HPDE6-E6E7 (cell line): Measurements from ENCODE around the gene CCNF.
"Not testable (repeated sequence)": the region's sequence is repeated elsewhere in the genome, so short reads cannot be mapped to it uniquely, and the experiment has no call there.

Experiments
- DNase-seq: peaks from one replicate; pipeline ENCODE4 v3.0.0; 2011; ENCODE audit warnings: missing footprints; ENCODE audit errors: extremely low spot score

The CCNF gene

DNA sequence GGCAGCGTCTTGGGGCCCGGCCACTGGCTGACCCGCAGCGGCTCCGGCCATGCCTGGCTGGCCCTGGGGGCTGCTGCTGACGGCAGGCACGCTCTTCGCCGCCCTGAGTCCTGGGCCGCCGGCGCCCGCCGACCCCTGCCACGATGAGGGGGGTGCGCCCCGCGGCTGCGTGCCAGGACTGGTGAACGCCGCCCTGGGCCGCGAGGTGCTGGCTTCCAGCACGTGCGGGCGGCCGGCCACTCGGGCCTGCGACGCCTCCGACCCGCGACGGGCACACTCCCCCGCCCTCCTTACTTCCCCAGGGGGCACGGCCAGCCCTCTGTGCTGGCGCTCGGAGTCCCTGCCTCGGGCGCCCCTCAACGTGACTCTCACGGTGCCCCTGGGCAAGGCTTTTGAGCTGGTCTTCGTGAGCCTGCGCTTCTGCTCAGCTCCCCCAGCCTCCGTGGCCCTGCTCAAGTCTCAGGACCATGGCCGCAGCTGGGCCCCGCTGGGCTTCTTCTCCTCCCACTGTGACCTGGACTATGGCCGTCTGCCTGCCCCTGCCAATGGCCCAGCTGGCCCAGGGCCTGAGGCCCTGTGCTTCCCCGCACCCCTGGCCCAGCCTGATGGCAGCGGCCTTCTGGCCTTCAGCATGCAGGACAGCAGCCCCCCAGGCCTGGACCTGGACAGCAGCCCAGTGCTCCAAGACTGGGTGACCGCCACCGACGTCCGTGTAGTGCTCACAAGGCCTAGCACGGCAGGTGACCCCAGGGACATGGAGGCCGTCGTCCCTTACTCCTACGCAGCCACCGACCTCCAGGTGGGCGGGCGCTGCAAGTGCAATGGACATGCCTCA is 42.6 kb downstream of the CCNF start:
- DNase-seq: no peak

GRCh38 chr16:2472488-2472864 is 43.2 kb downstream of the CCNF start:
- DNase-seq: no peak

DNA sequence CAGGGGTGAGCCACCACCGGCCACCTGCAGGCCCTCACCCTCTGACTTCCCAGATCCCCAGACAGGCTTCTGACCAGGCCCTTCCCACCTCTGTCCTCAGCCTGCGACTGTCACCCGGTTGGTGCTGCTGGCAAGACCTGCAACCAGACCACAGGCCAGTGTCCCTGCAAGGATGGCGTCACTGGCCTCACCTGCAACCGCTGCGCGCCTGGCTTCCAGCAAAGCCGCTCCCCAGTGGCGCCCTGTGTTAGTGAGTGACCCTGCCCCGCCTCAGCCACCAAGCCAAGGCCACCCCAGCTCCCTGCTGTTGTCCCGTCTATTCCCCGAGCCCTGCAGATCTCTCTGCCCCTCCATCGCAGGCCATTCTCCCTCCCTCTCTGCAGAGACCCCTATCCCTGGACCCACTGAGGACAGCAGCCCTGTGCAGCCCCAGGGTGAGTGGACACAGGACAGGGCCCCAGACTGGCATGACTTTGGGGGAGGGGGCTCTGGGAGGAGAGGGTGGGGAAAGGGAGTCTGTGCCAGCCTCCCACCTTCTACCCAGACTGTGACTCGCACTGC is 43.7 kb downstream of the CCNF start:
- no peak for DNase-seq

- DNase-seq: no peak
Observed at GRCh38 chr16:2473446-2473926, 44.2 kb downstream of the CCNF start.

- peak; percentile 50 for DNase-seq
Observed at GRCh38 chr16:2473999-2474876, 45.0 kb downstream of the CCNF start.

DNA sequence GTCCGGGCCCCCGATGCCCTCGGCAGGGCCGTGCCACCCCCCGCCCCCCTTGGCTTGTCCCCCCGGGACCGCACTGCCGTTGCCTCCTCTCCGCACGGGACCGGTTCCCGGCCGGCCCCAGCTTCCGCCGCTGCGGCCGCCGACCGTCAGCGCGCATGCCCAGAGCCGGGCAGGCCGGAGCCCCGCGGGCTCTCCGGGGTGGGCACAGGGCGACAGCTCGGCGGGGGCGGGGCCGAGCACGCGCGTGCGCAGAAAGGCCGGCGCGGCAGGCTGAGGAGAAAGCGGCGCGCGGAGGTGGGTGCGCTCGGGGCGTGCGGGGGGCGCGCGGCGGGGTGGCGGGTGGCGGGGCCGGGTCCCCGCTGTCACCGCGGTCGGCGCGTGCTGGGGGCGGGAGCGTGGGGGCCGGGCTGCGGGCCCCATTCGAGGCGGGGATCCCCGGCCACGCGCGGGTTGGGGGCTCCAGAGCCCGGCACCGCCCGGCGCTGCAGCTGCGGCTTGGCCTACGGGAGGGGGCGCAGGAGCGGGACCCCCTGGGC is 45.7 kb downstream of the CCNF start, which contains the start of gene TBC1D24:
TSS of gene TBC1D24 (plus strand) at position 251 of the 536 bp plus-strand sequence. CDS start 21,022 bp downstream, outside the sequence.
- peak; percentile 96 for DNase-seq

- DNase-seq: no peak
Observed at GRCh38 chr16:2475413-2476344, 46.4 kb downstream of the CCNF start.

- DNase-seq: no peak
Observed at GRCh38 chr16:2476345-2476720, 47.1 kb downstream of the CCNF start.

- DNase-seq: no peak
Observed at GRCh38 chr16:2476741-2477140, 47.5 kb downstream of the CCNF start.

GRCh38 chr16:2477327-2477726 is 48.1 kb downstream of the CCNF start:
- no peak for DNase-seq

- DNase-seq: no peak
Observed at GRCh38 chr16:2478279-2478678, 49.0 kb downstream of the CCNF start.

- DNase-seq: not testable (repeated sequence)
Observed at GRCh38 chr16:2479996-2480395, 50.7 kb downstream of the CCNF start.

DNA sequence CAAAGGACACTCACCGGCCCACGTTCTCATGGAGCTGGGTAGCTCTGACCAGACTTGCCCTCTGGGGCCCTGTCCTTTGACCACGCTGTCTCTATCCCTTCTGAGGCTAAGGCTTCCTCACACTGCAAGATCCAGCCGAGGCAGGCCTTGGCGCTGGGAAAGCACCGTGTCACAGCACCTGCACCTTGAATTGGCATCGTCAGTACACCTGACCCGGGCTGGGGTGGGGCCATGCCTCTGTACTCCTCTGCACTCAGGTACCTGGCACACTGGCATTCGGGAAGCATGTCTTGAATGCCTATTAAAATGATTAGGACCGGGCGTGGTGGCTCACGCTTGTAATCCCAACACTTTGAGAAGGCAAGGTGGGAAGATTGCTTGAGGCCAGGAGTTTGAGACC is 51.7 kb downstream of the CCNF start:
- no peak for DNase-seq

DNA sequence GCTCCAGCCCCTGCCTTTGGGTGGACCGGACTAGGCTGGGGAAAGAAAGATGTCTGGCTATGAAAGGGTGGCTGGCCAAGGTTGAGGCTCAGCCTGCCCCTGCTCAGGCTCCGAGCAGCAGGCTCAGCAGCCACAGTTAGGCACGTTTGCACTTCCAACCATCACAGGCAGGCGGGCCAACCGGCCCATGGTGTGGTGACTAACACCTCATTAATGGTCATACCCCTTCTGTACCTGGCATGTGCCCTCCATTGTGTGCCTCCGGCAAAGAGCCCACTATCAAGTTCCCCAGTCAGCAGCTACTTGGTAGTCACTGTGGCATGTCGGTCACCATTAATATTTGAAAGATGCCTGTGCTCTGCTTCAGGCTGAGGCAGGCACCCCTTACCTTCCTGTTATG is 52.4 kb downstream of the CCNF start:
- no peak for DNase-seq

DNA sequence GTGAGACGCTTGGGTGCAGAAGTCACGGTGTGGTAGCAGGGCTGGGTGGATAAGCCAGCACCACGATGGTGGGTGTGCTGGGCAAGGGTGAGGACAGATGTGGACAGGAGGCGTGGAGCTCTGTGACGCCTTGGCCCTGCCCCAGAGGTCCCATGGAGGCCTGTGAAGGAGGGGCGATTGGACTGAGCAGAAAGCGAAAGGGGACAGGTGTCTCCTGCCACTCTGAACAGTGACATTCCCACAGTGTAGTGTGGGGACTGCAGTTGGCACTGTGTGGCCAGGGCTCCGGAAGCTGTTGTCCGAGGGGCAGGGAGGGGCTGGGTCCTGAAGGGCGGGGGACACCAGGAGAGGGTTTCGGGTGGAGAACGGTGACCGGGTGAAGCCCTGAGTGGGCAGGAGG is 53.0 kb downstream of the CCNF start:
- no peak for DNase-seq

DNA sequence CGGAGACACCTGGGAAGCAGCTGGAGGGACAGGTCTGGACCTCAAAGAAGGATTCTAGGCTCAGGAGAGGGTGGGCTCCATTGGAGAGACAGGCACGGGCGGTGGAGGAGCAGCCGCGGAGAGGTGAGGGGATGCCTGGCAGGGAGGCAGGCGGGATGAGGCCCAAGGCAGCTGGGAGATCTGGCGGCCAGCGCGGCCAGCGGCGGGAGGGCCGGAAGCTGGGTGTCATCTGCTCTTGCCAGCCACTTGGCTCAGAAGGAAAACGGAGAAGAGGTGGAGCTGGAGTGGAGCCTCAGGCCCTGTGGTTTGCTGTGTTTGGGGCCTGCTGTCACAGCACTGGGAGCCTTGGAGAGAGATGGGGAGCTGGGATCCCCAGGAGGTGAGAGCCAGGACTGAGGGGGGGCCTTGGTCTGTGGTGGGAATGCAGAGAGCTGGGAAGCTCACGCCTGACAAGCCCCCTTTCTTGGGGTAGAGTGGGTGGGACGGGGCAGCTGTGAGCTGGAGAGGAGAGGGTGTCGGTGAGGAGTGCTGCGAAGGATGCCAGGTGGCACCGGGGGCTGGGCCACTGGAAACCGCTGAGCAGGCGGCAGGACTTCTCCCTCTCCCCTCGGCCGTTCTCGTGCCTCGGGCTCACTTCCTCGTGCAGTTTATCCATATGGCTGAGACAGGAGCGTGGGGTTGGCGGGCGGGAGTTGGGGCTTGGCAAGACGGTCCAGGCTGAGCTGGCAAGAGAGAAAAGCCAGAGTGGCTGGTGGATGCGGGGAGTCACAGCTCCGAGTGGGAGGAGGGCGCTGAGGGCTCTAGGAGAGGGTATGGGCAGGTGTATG is 53.7 kb downstream of the CCNF start:
- DNase-seq: no peak

DNA sequence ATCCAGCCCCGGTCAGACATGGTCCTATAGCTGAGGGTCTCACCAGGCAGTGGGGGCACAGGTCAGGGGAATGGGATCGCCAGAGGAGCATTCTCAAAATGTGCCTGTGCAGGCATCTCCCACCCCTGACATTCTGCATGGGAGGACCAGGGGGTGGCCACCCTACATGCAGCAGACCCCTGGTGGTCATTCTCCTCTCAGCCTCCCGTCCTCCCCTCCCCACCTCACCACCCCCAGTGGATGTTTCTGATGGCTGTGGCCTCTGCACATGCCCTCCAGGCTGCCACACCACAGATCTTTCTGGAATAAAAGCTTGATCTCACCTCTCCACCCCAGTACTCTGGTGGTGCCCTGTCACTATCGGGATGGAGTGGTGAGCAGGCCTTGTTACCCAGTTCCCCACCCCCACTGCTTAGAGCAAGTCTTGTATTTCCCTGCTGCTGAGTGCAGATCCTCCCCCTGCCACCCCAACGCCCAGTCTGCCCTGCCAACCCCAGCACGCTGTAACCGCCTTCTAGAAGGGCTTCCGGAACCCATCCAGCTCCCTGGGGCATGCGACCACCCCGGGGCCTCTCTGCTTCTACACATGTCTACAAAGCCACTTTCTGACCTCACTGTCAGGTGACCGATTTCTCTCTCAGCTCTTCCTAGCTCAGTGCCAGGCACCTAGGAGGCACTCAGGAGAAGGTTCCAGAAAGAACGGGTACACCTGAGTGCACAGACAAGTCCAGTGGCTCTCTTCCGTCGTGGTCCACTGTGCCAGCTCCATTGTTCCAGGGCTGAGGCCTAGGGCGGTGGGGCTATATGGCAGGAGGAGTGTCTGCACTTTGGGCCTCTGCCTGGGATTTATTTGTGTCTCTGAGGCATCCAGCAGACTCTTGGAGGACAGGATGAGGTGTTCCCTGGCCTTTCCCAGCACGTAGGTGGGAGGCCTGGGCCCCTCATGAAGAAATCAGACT is 55.0 kb downstream of the CCNF start:
- DNase-seq: no peak

DNA sequence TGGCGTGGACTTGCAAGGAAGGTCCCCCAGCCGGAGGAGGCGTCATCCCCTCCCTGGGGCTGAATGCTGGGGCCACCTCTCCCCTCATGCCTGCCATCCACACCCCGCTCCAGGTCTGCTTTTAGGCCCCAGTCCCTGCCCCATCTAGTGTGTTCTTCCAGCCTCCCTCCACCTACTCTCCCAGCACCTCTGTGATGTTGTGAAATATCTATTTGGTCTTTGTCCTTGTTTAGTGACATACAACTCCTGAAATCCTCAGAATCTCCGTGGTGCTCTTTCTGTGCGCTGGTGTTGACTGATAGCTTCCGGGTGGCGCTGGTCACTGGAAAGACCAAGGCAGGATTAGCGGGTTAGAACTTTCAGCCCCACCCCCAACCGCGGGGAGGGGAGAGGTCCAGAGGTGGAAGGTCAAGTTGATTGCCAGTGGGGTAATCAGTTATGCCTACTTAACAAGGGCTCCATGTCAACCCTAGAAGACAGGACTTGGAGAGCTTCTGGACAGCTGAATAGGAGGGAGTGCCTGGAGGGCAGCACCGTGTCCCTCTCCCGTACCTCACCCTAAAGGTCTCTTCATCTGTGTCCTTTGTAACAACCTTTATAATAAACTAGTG is 55.8 kb downstream of the CCNF start:
- DNase-seq: no peak
